A549 (cell line): Measurements from ENCODE around the gene RNASE7. TPM values are rescaled to one million over a fixed set of nuclear protein-coding genes. Genes with fewer than 3 reads are reported as not detected.

Experiments used
- ATAC-seq, 2 experiments: fragments of 200-7000 bp in 1 of 2; fragments of >200 bp in 1 of 2; cut with Nextera tagmentation in 1 of 2; cut with Tn5 transposase in 1 of 2; 3 replicates each; pipeline versions ENCODE4 v1.8.0 to v1.9.1; 2018 to 2020; ENCODE audit warnings: mild to moderate bottlenecking in 1 of 2, moderate library complexity in 1 of 2
- CTCF ChIA-PET: fragments of 300-600 bp; sonication (Branson Sonifier 250); formaldehyde crosslinking; extraction: SDS; loops from one replicate; lab custom pipeline; 2021; ENCODE audit warnings: antibody characterized with exemption, inconsistent platforms; lab: Yijun Ruan, JAX
- POLR2A ChIA-PET: fragments of 350-600 bp; formaldehyde crosslinking; extraction: SDS; loops from one replicate; lab custom pipeline; 2021; ENCODE audit warnings: antibody characterized with exemption, inconsistent platforms; lab: Yijun Ruan, JAX
- DNase-seq, 2 experiments: peaks; one replicate each; pipeline versions ENCODE4 v3.0.0 to v3.0.0-alpha.2; 2011 to 2016; ENCODE audit warnings: low read depth in 1 of 2, low spot score in 1 of 2
- FAIRE-seq: peaks from 2 replicates; lab custom pipeline; 2011; peaks lifted over from hg19 to GRCh38; lab: Jason Lieb, UNC
- H3K27ac ChIP-seq, 2 experiments: fragments of >200 bp; sonication (Bioruptor Twin); formaldehyde crosslinking; 3 replicates each; pipeline ENCODE4 v1.5.1; 2016 to 2017
- H3K4me1 ChIP-seq: fragments of >200 bp; sonication (Bioruptor Twin); formaldehyde crosslinking; 3 replicates; pipeline ENCODE4 v1.6.1; 2016
- H3K4me2 ChIP-seq: fragments of >200 bp; sonication (Bioruptor Twin); formaldehyde crosslinking; 3 replicates; pipeline ENCODE4 v1.6.1; 2016
- H3K4me3 ChIP-seq: fragments of >200 bp; sonication (Bioruptor Twin); formaldehyde crosslinking; 3 replicates; pipeline ENCODE4 v1.5.1; 2016
- H3K9me3 ChIP-seq: fragments of >200 bp; sonication (Bioruptor Twin); formaldehyde crosslinking; 3 replicates; pipeline ENCODE4 v1.6.1; 2016
- BCL3 ChIP-seq: fragments of >200 bp; sonication (Bioruptor Twin); formaldehyde crosslinking; IDR thresholded peaks from 3 replicates; pipeline ENCODE4 v1.6.1; 2016
- CBX2 ChIP-seq: fragments of 200-600 bp; sonication (generic); IDR thresholded peaks from 2 replicates; pipeline ENCODE4 v1.6.1; 2016; ENCODE audit warnings: low read depth, mild to moderate bottlenecking, borderline replicate concordance
- CEBPB ChIP-seq, 2 experiments: fragments of >200 bp in 1 of 2; sonication (Bioruptor Twin) in 1 of 2; formaldehyde crosslinking in 1 of 2; IDR thresholded peaks; 2 replicates each; pipeline ENCODE4 v1.6.1; 2012 to 2016
- EHF ChIP-seq: fragments of 250-450 bp; sonication (Bioruptor Pico); IDR thresholded peaks from 2 replicates; pipeline ENCODE4 v1.5.0; 2020; ENCODE audit warnings: mild to moderate bottlenecking
- ELK1 ChIP-seq: fragments of 150-350 bp; IDR thresholded peaks from 2 replicates; pipeline ENCODE4 v1.6.1; 2014; ENCODE audit warnings: low read depth, mild to moderate bottlenecking, low read length
- FOXS1 ChIP-seq: fragments of 250-450 bp; sonication (Bioruptor Pico); IDR thresholded peaks from 2 replicates; pipeline ENCODE4 v1.5.0; 2020; ENCODE audit warnings: mild to moderate bottlenecking, moderate library complexity
- GATA3 ChIP-seq: IDR thresholded peaks from 2 replicates; pipeline ENCODE4 v1.6.1; 2012; ENCODE audit warnings: borderline replicate concordance
- HDAC2 ChIP-seq: fragments of 200-600 bp; sonication (generic); IDR thresholded peaks from 2 replicates; pipeline ENCODE4 v1.6.1; 2016
- JUN ChIP-seq, 2 experiments: fragments of >200 bp; sonication (Bioruptor Twin); formaldehyde crosslinking; IDR thresholded peaks; 2 replicates in 1 of 2; 3 replicates in 1 of 2; pipeline ENCODE4 v1.6.1; 2016 to 2017
- JUNB ChIP-seq: fragments of >200 bp; sonication (Bioruptor Twin); formaldehyde crosslinking; IDR thresholded peaks from 2 replicates; pipeline ENCODE4 v1.6.1; 2016
- MAFK ChIP-seq: fragments of 450-650 bp; IDR thresholded peaks from 2 replicates; pipeline ENCODE4 v1.6.1; 2014; ENCODE audit not compliant: partially characterized antibody
- MAZ ChIP-seq: fragments of 150-350 bp; IDR thresholded peaks from 2 replicates; pipeline ENCODE4 v1.6.1; 2014; ENCODE audit warnings: antibody characterized with exemption, low read depth, low read length, borderline replicate concordance
- MYC ChIP-seq: IDR thresholded peaks from 2 replicates; pipeline ENCODE4 v1.6.1; 2012; ENCODE audit warnings: mild to moderate bottlenecking, inconsistent platforms, low read length, improper control_type of control experiment, borderline replicate concordance
- NFE2L2 ChIP-seq: fragments of 150-350 bp; conservative IDR thresholded peaks from 2 replicates; pipeline ENCODE4 v1.6.1; 2014; ENCODE audit warnings: low read length
- NPAS2 ChIP-seq: fragments of 250-450 bp; sonication (Bioruptor Pico); IDR thresholded peaks from 2 replicates; pipeline ENCODE4 v1.8.0; 2022; ENCODE audit warnings: mild to moderate bottlenecking, moderate library complexity, borderline replicate concordance
- PBX3 ChIP-seq: IDR thresholded peaks from 2 replicates; pipeline ENCODE4 v1.6.1; 2012
- POLR2A ChIP-seq: IDR thresholded peaks from 2 replicates; pipeline ENCODE4 v1.6.1; 2012; ENCODE audit warnings: mild to moderate bottlenecking, low read length
- TP53 ChIP-seq: fragments of 250-450 bp; sonication (Bioruptor Pico); IDR thresholded peaks from 2 replicates; pipeline ENCODE4 v1.5.0; 2021; ENCODE audit warnings: mild to moderate bottlenecking, moderate library complexity
- USF2 ChIP-seq: fragments of 450-650 bp; IDR thresholded peaks from 2 replicates; pipeline ENCODE4 v1.6.1; 2014; ENCODE audit warnings: antibody characterized with exemption
- ZC3H11A ChIP-seq: fragments of 450-650 bp; IDR thresholded peaks from 2 replicates; pipeline ENCODE4 v1.6.1; 2014; ENCODE audit warnings: antibody characterized with exemption, mild to moderate bottlenecking
- ZFP36 ChIP-seq: fragments of 450-650 bp; IDR thresholded peaks from 2 replicates; pipeline ENCODE4 v1.6.1; 2014; ENCODE audit warnings: borderline replicate concordance; ENCODE audit not compliant: partially characterized antibody
- ZNF302 ChIP-seq: fragments of 250-450 bp; sonication (Bioruptor Pico); IDR thresholded peaks from 2 replicates; pipeline ENCODE4 v1.9.0; 2021; ENCODE audit warnings: inconsistent platforms, mild to moderate bottlenecking, moderate library complexity
- WGBS: methylation state at CpG from one replicate; pipeline ENCODE4 v1.1.6; 2017; ENCODE audit errors: missing lambda C conversion rate; 5-methylcytosine and 5-hydroxymethylcytosine counted together
- polyA plus RNA-seq, 4 experiments: library from polyadenylated mRNA; depleted of rRNA in 3 of 4; stranded (reverse); fragments of >200 nt; fragmentation: RNase III in 1 of 4; extraction: RNeasy Plus Mini Kit Qiagen cat#74134 plus additional on column Dnase treatment in 1 of 4; gene quantifications; 2 replicates in 3 of 4; 3 replicates in 1 of 4; pipeline ENCODE4 v1.2.3, GENCODE V29; 2011 to 2017

RNASE7 gene
- polyA plus RNA-seq, 2 of the 4 experiments (the other 2 are of a cell fraction) = not detected

GRCh38 chr14:21026988-21027315 is 15.2 kb upstream of the RNASE7 start:
- no peak for ATAC-seq
- H3K4me2 ChIP-seq = no peak overlapping the region
- TF ChIP-seq JUN (IDR thresholded peaks at IDR 0.05) (no peak), MYC (no peak), EHF (no peak), FOXS1 (CRISPR knock-in tag) (no peak), TP53 (CRISPR knock-in tag) (no peak), ZNF302 (CRISPR knock-in tag) (no peak), HDAC2 (no peak), NPAS2 (CRISPR knock-in tag) (no peak), MAFK (no peak), PBX3 (no peak), ZC3H11A (no peak), USF2 (no peak), JUNB (no peak), NFE2L2 (no peak), MAZ (no peak), GATA3 (no peak), ELK1 (no peak)
- 60% methylated on average over 3 of the region's 3 CpGs for WGBS
- ChIA-PET POLR2A (no interaction called here), CTCF (interaction anchor here (1.2 to 12.5 kb wide), 7 partner anchors 9 to 66 kb away, joined by 3 to 210 read pairs (median 8); no protein-coding TSS in a partner anchor)
- 0 out of 3 replicates have a peak, but pooled peaks cover 3% of the 10 kb centered on the region for H3K4me1 ChIP-seq
- no peaks in the 10 kb centered on the region for H3K9me3 ChIP-seq
- no peak for FAIRE-seq
- H3K4me3 ChIP-seq = no peak overlapping the region
- no peak overlapping the region for H3K27ac ChIP-seq
- DNase-seq = no peak

GRCh38 chr14:21029917-21030316 is 12.2 kb upstream of the RNASE7 start, which contains the start of gene TPPP2:
Gene TPPP2, plus strand, starts transcription at chr14:21030217. Its CDS starts 365 bp downstream, at chr14:21030582.
- no peak for ATAC-seq
- Histone ChIP-seq H3K27ac (no peak within 1 kb of the TSS), H3K4me2 (no peak within 1 kb of the TSS), H3K4me3 (no peak within 1 kb of the TSS), H3K4me1 (0 out of 3 replicates have a peak, but pooled peaks cover 3% of the 10 kb centered on the region), H3K9me3 (no peaks in the 10 kb centered on the region)
- TF ChIP-seq CBX2 (no peak), MAZ (no peak), POLR2A (no peak), BCL3 (no peak), CEBPB (IDR thresholded peaks at IDR 0.05) (no peak), ZFP36 (no peak)
- ChIA-PET POLR2A (no interaction called here), CTCF (interaction anchor here (0.7 to 12.5 kb wide), 5 partner anchors 10 to 332 kb away, joined by 3 to 210 read pairs (median 3); no protein-coding TSS in a partner anchor)
- WGBS = 81% methylated on average over 5 of the region's 5 CpGs
- no peak for FAIRE-seq
- DNase-seq = no peak
